Erythroblast (primary cell): ENCODE data around the gene SULT1C4.

ENCODE experiments used
- GATA1 ChIP-seq: IDR thresholded peaks from 2 replicates; pipeline ENCODE4 v1.6.1; 2011; ENCODE audit warnings: low read depth, mild to moderate bottlenecking, control low read depth, low read length, moderate library complexity
- POLR2A ChIP-seq: IDR thresholded peaks from 2 replicates; pipeline ENCODE4 v1.6.1; 2011; ENCODE audit warnings: mild to moderate bottlenecking, low read length

DNA sequence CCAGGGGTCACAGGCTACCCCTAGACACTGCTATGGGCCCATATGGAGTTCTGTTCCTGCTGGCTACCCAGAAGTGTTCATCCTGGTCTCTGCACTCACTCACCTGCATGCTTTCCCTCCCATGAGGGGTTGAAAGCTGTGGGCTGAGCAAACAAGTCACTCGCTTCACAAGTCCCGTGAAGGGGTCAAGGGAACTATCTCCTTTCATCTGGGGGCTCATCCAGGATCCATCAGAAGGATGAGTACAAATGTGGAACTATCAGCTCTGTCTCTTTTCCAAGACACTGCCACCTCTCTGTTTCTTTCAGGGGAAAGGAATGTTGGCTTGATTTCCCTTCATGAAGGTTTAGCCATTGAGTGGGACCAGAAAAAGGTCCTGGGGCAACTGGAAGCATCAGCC is 21.7 kb downstream of the SULT1C4 start:
- no peak for TF ChIP-seq POLR2A
- TF ChIP-seq GATA1, result no peak
